ENCODE results near the gene RAX2. TPM values are rescaled to one million over a fixed set of nuclear protein-coding genes. Genes with fewer than 3 reads are reported as not detected.

RAX2 gene
- total RNA-seq, 1 experiment from 2014 or later: not detected

DNA sequence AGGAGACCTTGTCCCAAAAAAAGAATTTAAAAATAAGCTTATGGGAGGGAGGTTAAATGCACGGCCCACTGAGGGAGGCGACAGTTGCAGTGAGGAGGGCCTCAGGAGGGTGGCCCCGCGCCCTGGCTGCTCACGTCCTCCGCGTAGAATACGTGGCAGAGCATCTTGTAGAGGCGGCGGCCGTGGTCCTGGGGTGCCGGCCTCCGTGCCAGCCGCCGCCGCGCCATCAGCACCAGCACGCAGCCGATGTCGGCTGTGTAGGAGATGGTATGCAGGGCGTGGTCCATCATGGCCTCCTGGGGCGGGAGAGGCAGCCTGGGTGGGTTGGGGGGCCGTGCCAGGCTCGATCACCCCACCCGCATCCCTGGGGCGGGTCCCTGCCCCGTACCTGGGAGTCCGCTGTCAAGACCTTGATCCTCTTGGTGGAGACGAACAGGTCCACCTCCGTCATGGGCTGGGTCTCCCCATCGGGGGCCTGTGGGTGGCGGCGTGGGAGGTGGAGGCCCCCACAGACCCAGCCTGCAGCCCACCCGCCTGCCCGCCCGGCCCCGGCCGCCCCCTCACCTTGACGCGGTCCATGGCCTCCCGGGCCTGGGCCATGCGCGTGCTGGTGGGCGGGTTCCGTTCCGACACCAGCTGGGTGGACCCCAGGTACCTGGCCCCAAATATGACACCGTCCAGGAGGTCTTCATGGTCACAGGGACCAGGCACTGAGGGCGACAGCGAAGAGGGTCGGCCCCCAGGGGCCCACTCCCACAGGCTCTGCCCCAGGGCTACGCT, 18.2 kb downstream of the RAX2 start (continued):
- TF ChIP-seq ZNF274 (IDR thresholded peaks at IDR 0.05; ENCODE audit: low read depth, low read length): no peak
- TF ChIP-seq, protein P1, sequence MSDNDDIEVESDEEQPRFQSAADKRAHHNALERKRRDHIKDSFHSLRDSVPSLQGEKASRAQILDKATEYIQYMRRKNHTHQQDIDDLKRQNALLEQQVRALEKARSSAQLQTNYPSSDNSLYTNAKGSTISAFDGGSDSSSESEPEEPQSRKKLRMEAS (IDR thresholded peaks at IDR 0.05): no peak
- TF ChIP-seq EGR1 (IDR thresholded peaks at IDR 0.05; ENCODE audit: low read depth): no peak
- TF ChIP-seq YY1 (IDR thresholded peaks at IDR 0.05; ENCODE audit: extremely low read depth, insufficient replicate concordance, low read depth, low read length): no peak
- TF ChIP-seq, protein P2, sequence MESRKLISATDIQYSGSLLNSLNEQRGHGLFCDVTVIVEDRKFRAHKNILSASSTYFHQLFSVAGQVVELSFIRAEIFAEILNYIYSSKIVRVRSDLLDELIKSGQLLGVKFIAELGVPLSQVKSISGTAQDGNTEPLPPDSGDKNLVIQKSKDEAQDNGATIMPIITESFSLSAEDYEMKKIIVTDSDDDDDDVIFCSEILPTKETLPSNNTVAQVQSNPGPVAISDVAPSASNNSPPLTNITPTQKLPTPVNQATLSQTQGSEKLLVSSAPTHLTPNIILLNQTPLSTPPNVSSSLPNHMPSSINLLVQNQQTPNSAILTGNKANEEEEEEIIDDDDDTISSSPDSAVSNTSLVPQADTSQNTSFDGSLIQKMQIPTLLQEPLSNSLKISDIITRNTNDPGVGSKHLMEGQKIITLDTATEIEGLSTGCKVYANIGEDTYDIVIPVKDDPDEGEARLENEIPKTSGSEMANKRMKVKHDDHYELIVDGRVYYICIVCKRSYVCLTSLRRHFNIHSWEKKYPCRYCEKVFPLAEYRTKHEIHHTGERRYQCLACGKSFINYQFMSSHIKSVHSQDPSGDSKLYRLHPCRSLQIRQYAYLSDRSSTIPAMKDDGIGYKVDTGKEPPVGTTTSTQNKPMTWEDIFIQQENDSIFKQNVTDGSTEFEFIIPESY (IDR thresholded peaks at IDR 0.05; ENCODE audit: extremely low read depth, insufficient replicate concordance, low read length): no peak
- TF ChIP-seq TCF7L2 (IDR thresholded peaks at IDR 0.05; ENCODE audit: borderline replicate concordance, extremely low read depth, insufficient read depth, insufficient read length): no peak
- no peak for TF ChIP-seq ZFX (IDR thresholded peaks at IDR 0.05)
- TF ChIP-seq EZH2 (IDR thresholded peaks at IDR 0.05): no peak
- TF ChIP-seq FOSL1 (IDR thresholded peaks at IDR 0.05; ENCODE audit: low read depth): no peak

GRCh38 chr19:3752492-3752891, 19.5 kb downstream of the RAX2 start:
- Histone ChIP-seq H3K27ac (ENCODE audit: low read depth, low read length) (no peak overlapping the region), H3K27me3 (ENCODE audit: insufficient read depth, low read length) (no peaks in the 10 kb centered on the region), H3K36me3 (ENCODE audit: control insufficient read depth in 1 of 2, insufficient read depth in 2 of 2, low read length in 2 of 2) (peaks cover 0 to 3% of the 10 kb centered on the region in 2 experiments; a peak in 2 of 4 replicates), H3K9me2 (ENCODE audit: insufficient read depth) (no peaks in the 10 kb centered on the region), H3K4me2 (ENCODE audit: low read length) (no peak overlapping the region), H3K9ac (ENCODE audit: low read length) (no peak overlapping the region), H3K4me1 (ENCODE audit: control insufficient read depth in 1 of 2, insufficient read depth in 2 of 2, low read length in 2 of 2) (no peaks in the 10 kb centered on the region), H2AFZ (ENCODE audit: low read depth, low read length, poor library complexity, severe bottlenecking) (no peak overlapping the region), H3K4me3 (replicated peaks in 1 of 2; ENCODE audit: low read depth in 1 of 2, low read length in 2 of 2) (no peak overlapping the region), H3K9me3 (ENCODE audit: control insufficient read depth in 1 of 2, insufficient read depth in 1 of 2, low read depth in 1 of 2, low read length in 2 of 2) (no peaks in the 10 kb centered on the region), H3K79me2 (ENCODE audit: insufficient read depth, low read length) (no peaks in the 10 kb centered on the region), H4K20me1 (ENCODE audit: insufficient read depth) (no peaks in the 10 kb centered on the region)
- CTCF ChIA-PET: no interaction called here
- RAD21 ChIA-PET (ENCODE audit: low non-redundant PET in 1 of 2, low total read pairs in 2 of 2, uncharacterized antibody in 2 of 2, unreplicated experiment in 2 of 2): no interaction called here
- TF ChIP-seq, protein P3, sequence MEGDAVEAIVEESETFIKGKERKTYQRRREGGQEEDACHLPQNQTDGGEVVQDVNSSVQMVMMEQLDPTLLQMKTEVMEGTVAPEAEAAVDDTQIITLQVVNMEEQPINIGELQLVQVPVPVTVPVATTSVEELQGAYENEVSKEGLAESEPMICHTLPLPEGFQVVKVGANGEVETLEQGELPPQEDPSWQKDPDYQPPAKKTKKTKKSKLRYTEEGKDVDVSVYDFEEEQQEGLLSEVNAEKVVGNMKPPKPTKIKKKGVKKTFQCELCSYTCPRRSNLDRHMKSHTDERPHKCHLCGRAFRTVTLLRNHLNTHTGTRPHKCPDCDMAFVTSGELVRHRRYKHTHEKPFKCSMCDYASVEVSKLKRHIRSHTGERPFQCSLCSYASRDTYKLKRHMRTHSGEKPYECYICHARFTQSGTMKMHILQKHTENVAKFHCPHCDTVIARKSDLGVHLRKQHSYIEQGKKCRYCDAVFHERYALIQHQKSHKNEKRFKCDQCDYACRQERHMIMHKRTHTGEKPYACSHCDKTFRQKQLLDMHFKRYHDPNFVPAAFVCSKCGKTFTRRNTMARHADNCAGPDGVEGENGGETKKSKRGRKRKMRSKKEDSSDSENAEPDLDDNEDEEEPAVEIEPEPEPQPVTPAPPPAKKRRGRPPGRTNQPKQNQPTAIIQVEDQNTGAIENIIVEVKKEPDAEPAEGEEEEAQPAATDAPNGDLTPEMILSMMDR (IDR thresholded peaks at IDR 0.05 in 2 of 3, conservative IDR thresholded peaks at IDR 0.05 in 1 of 3; ENCODE audit: borderline replicate concordance in 1 of 3, insufficient read depth in 1 of 3, low read depth in 2 of 3, low read length in 2 of 3): no peak
- no peak for TF ChIP-seq ELF1 (IDR thresholded peaks at IDR 0.05; ENCODE audit: borderline replicate concordance, low read depth)
- TF ChIP-seq ZNF274 (IDR thresholded peaks at IDR 0.05; ENCODE audit: low read depth, low read length): no peak
- no peak for TF ChIP-seq TCF7L2 (IDR thresholded peaks at IDR 0.05; ENCODE audit: borderline replicate concordance, extremely low read depth, insufficient read depth, insufficient read length)
- TF ChIP-seq, protein P4, sequence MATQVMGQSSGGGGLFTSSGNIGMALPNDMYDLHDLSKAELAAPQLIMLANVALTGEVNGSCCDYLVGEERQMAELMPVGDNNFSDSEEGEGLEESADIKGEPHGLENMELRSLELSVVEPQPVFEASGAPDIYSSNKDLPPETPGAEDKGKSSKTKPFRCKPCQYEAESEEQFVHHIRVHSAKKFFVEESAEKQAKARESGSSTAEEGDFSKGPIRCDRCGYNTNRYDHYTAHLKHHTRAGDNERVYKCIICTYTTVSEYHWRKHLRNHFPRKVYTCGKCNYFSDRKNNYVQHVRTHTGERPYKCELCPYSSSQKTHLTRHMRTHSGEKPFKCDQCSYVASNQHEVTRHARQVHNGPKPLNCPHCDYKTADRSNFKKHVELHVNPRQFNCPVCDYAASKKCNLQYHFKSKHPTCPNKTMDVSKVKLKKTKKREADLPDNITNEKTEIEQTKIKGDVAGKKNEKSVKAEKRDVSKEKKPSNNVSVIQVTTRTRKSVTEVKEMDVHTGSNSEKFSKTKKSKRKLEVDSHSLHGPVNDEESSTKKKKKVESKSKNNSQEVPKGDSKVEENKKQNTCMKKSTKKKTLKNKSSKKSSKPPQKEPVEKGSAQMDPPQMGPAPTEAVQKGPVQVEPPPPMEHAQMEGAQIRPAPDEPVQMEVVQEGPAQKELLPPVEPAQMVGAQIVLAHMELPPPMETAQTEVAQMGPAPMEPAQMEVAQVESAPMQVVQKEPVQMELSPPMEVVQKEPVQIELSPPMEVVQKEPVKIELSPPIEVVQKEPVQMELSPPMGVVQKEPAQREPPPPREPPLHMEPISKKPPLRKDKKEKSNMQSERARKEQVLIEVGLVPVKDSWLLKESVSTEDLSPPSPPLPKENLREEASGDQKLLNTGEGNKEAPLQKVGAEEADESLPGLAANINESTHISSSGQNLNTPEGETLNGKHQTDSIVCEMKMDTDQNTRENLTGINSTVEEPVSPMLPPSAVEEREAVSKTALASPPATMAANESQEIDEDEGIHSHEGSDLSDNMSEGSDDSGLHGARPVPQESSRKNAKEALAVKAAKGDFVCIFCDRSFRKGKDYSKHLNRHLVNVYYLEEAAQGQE (IDR thresholded peaks at IDR 0.05; ENCODE audit: low read depth): no peak
- no peak for TF ChIP-seq JUND (IDR thresholded peaks at IDR 0.05)
- no peak for TF ChIP-seq ATF3 (IDR thresholded peaks at IDR 0.05)
- TF ChIP-seq RAD21 (IDR thresholded peaks at IDR 0.05; ENCODE audit: low read depth): no peak
- TF ChIP-seq ZFX (IDR thresholded peaks at IDR 0.05): no peak
- ATAC-seq: no peak
- DNase-seq (ENCODE audit: low read depth, low spot score): no peak
- intact Hi-C loops (cut with micrococcal nuclease): no loop called here
- BruUV-seq (replicated peaks): no TSS peak
- POLR2A ChIA-PET: interaction anchor here (1.0 kb wide), 1 partner anchor 10 kb away, joined by 4 read pairs; no protein-coding TSS in a partner anchor

Data from HCT116 (cell line).